ENCODE measurements around the gene AQP10. TPM values are rescaled to one million over a fixed set of nuclear protein-coding genes. Genes with fewer than 3 reads are reported as not detected.

Gene AQP10
- total and polyA plus RNA-seq, 2 of the 4 experiments (the other 2 are of a cell fraction), result not detected

DNA sequence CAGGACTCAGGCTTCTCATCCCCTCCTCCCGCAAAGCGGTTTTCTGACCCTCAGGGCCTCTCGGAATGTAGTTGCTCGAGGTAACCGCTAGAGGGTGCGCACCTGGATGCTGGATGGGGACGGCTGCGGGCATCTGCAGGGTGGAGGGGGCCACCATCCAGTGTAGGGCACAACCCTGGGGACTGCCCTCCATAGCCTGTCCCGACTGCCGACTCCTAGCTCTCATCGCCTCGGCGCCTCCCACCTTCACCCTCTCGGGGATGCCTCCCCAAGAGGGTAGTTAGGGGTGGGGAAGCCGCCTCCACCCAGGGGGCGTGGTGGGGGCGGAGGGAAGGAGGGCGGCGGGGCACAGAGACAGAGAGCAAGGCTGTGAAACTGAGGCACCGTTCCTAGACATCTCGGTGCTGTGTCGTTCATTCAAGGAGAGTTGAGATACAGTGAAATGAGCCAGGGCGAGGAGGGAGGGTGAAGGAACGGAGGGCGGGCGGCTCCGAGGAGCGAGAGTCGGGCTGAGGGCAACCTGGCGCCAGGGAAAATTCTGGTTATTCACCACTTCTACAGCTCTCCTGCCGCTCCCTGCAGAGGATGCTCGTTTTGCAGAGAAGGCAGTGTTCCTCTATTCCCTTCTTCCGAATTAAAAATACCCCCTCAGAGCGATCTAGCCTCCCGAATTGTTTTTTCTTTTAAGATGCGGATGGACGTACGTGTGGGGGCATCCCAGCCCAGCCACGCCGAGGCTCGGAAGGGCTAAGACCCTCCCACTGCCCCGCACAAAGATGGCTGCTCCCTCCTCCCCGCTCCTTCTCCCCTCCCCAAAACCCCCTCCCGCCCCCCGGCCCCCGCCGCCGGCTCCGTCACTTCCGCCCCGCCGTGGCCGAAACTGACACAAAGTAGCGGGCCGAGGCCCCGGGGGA lies 4.0 kb downstream of the AQP10 start, which contains the start of gene ATP8B2:
ATP8B2 (plus strand) TSS at position 857 of the 914 bp plus-strand sequence. CDS start 2,617 bp downstream, outside the sequence.
- Histone ChIP-seq H3K56ac (ENCODE audit: extremely low read depth, insufficient read depth, low read length) (peak within 1 kb of the TSS; percentile 89), H3K23ac (ENCODE audit: low read depth, low read length) (peak within 1 kb of the TSS; percentile 100), H3K18ac (ENCODE audit: low read depth, low read length) (peak within 1 kb of the TSS; percentile 66), H3K9me1 (ENCODE audit: insufficient read depth, low read length) (peaks cover 23% of the 10 kb centered on the region), H3K79me1 (ENCODE audit: low read depth in 1 of 2, low read length in 2 of 2) (peaks cover 24 to 45% of the 10 kb centered on the region in 2 experiments), H2AK9ac (replicated peaks; ENCODE audit: low read depth, low read length, poor library complexity) (peak within 1 kb of the TSS; percentile 100), H2BK120ac (ENCODE audit: low read depth, low read length) (peak within 1 kb of the TSS; percentile 96), H3K4me2 (ENCODE audit: low read depth, low read length) (peak within 1 kb of the TSS; percentile 96), H3K4me3 (ENCODE audit: insufficient read depth, low read depth, low read length) (peak within 1 kb of the TSS; percentile 77), H3K9ac (ENCODE audit: low read depth, low read length) (peak within 1 kb of the TSS; percentile 82), H3K27ac (ENCODE audit: insufficient read depth, low read length) (peak within 1 kb of the TSS; percentile 88), H2BK15ac (ENCODE audit: low read depth, low read length) (peak within 1 kb of the TSS; percentile 62; the same call in 1 of the 3 replicates), H3K4me1 (ENCODE audit: control insufficient read depth, insufficient read depth, low read length) (peaks cover 22% of the 10 kb centered on the region), H4K8ac (ENCODE audit: low read depth in 2 of 2, low read length in 2 of 2) (peak within 1 kb of the TSS; percentile 81 to 92), H3K4ac (ENCODE audit: low read depth, low read length) (peak within 1 kb of the TSS; percentile 100), H4K20me1 (ENCODE audit: insufficient read depth, low read length) (peaks cover 18% of the 10 kb centered on the region; the same call in 1 of the 2 replicates), H3K27me3 (ENCODE audit: control insufficient read depth, insufficient read depth, low read length) (peaks cover 17% of the 10 kb centered on the region; the same call in 1 of the 2 replicates), H2AK5ac (ENCODE audit: low read depth, low read length) (peak within 1 kb of the TSS; percentile 97), H3K9me3 (ENCODE audit: control insufficient read depth, insufficient read depth, low read length) (no peaks in the 10 kb centered on the region), H3K36me3 (ENCODE audit: control insufficient read depth, insufficient read depth, low read length) (peaks cover 1% of the 10 kb centered on the region; the same call in 1 of the 2 replicates), H3K14ac (replicated peaks; ENCODE audit: low read depth, low read length) (peak within 1 kb of the TSS; percentile 100), H4K5ac (ENCODE audit: low read depth, low read length) (peak within 1 kb of the TSS; percentile 68), H2BK20ac (ENCODE audit: low read depth, low read length) (peak within 1 kb of the TSS; percentile 82), H4K91ac (ENCODE audit: insufficient read depth, low read depth, low read length) (peak within 1 kb of the TSS; percentile 93), H2AFZ (replicated peaks; ENCODE audit: low read length, poor library complexity) (peak within 1 kb of the TSS; percentile 97), H2BK5ac (ENCODE audit: low read depth, low read length, poor library complexity, severe bottlenecking) (peak within 1 kb of the TSS; percentile 90)
- WGBS, 2 experiments (ENCODE audit: extremely low coverage in 2 of 2, insufficient read length in 1 of 2), result no CpG with 5 or more reads among the region's 56 CpGs
- ATAC-seq (ENCODE audit: low read depth), result peak; percentile 52
- in situ Hi-C loops (cut with MboI; ENCODE audit: low sequenced_read_pairs) (no loop called here), intact Hi-C loops (cut with micrococcal nuclease) (loop anchor here (5.0 kb wide), 1 partner anchor 128 kb away; no protein-coding TSS in a partner anchor), dilution Hi-C loops (cut with HindIII; ENCODE audit: low sequenced_read_pairs, unreplicated experiment) (no loop called here)
- BruUV-seq (replicated peaks), result no TSS peak
- ChIA-PET CTCF (interaction anchor here (1.6 to 2.8 kb wide), 2 partner anchors 10 to 19 kb away, joined by 6 to 23 read pairs; no protein-coding TSS in a partner anchor), POLR2A (ENCODE audit: unreplicated experiment) (interaction anchor here (0.6 kb wide), 1 partner anchor 14 kb away, joined by 4 read pairs; no protein-coding TSS in a partner anchor)
- TF ChIP-seq SMC3 (IDR thresholded peaks at IDR 0.05; ENCODE audit: low read depth, low read length) (peak; percentile 55), BHLHE40 (IDR thresholded peaks at IDR 0.05; ENCODE audit: low read depth, low read length) (no peak), CEBPB (IDR thresholded peaks at IDR 0.05; ENCODE audit: low read depth, low read length) (no peak), CHD1 (IDR thresholded peaks at IDR 0.05; ENCODE audit: low read depth, low read length) (0 out of 2 replicates have a peak, but pooled peaks have one; percentile 61), NFE2L2 (IDR thresholded peaks at IDR 0.05; ENCODE audit: low read depth, low read length) (no peak), MAZ (IDR thresholded peaks at IDR 0.05; ENCODE audit: borderline replicate concordance, low read depth, low read length) (peak; percentile 84), CTCF (conservative IDR thresholded peaks at IDR 0.05; ENCODE audit: low read depth, low read length) (peak; percentile 86), RAD21 (IDR thresholded peaks at IDR 0.05; ENCODE audit: low read length) (peak; percentile 54), ELK1 (IDR thresholded peaks at IDR 0.05; ENCODE audit: borderline replicate concordance, low read depth, low read length) (no peak)
- DNase-seq, result peak; percentile 65

All from IMR-90 (cell line).